Stimulated activated CD8-positive, alpha-beta memory T cell treated with anti-CD3 and anti-CD28 coated beads, Interleukin-15, amount 100 ng/mL, for 48 hours (primary cell): ENCODE results near the gene CCDC8.
"Not testable (repeated sequence)": the region's sequence is repeated elsewhere in the genome, so short reads cannot be mapped to it uniquely, and the experiment has no call there.

Source experiments
- DNase-seq, 2 donors: peaks; one replicate each; pipeline ENCODE4 v3.0.0-alpha.2; 2020; ENCODE audit warnings: low read depth in 2 of 2

Gene CCDC8

DNA sequence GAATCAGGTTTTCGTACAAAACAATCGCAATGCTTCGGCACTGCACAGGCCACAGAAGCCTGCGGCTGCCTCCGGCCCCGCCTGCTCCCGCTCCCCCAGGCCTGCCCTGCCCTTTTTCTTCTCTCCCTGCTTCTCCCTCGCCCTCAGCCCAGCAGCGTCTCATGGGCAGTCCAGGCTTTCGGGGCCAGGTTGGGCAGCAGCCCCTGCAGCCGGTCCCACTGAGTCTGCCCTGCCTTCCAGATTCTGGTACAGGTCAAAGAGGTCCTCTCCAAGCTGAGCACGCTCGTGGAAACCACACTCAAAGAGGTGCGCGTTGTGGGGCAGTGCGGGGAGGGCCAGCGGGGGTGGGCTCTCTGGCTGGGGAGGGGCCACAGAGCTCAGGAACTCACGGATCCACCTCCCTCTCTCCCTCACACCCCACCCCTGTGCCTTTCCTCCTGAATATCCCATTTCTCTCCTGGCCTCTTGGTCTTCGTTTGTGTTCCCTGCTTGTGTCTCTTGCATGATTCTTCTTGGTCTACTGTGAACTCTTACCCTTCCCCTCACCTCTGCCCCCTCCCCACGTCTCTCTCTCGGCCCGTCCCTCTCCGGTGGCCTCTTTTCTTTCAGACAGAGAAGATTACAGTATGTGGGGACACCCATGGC lies 30.1 kb downstream of the CCDC8 start:
- no peak for DNase-seq

DNA sequence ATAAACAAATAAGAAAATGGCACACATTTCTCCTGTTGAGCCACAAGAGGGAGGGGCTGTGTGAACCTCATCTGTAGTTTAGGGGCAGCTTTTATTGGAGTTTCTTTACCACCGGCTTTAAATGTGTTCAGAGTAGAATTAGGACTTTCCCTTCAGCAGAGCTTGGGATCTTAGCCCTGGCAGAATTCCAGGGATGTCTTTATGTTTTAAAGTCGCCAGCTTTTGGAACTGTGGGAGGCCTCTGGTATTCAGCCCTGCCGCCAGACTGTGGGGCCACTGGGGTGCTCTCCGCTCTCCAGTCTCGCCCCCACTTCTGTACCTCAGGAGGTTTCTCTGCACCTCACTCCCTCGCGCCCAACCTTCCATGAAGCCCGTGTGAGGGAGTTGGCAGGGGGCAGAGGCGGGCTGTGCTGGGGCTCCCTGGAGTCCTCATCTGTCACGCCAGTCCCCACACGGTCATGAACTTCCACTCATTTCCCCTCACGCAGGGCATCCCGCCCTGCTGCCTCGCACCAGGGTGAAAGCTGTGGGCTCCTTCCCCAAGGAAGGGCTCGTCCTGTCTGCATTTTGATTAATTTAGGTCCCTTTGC lies 31.5 kb downstream of the CCDC8 start:
- DNase-seq = no peak

DNA sequence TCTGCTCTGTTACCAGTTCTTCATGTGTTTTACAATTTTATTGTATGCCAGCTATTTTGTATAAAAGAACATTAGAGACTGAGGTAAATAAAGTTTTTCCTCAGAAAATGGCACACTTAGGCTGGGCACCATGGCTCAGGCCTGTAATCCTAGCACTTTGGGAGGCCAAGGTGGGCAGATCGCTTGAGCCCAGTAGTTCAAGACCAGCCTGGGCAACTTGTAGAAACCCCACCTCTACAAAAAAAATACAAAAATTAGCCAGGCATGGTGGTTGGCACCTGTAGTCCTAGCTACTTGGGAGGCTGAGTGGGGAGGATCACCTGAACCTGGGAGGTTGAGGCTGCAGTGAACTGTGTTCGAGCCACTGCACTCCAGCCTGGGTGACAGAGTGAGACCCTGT lies 32.0 kb downstream of the CCDC8 start:
- DNase-seq = no peak

DNA sequence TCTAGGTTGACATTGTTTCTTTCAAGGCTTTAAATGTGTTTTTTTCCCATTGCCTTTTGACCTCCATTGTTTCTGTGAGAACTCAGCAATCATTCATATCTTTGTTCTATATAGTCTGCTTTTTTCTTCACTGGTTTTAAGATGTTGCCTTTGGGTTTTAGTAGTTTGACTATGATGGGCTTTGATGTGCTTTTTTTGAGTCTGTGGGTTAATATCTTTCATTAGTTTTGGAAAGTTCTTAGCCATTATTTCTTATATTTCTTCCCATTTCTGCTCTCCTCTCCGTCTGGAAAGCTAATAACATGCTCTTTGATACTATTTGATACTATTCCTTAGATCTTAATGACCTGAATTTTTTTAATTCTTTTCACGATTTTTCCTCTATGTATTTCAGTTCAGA lies 32.7 kb downstream of the CCDC8 start:
- no peak for DNase-seq

DNA sequence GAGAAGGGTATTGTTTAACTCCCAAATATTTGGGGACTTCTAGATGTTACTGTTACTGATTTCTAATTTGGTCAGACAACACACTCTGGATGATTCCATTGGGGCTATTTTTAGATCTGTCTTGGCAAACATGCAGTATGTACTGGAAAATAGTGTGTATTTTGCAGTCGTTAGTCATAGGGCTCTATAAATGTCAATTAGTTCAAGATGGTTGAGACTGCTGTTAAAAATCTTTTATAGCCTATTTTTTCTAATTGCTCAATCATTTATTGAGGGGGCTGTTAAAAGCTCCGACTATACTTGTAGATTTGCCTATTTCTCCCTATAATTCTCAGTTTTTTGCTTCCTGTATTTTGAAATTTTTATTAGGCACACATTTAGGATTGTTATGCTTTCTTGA lies 35.1 kb downstream of the CCDC8 start:
- DNase-seq = no peak

DNA sequence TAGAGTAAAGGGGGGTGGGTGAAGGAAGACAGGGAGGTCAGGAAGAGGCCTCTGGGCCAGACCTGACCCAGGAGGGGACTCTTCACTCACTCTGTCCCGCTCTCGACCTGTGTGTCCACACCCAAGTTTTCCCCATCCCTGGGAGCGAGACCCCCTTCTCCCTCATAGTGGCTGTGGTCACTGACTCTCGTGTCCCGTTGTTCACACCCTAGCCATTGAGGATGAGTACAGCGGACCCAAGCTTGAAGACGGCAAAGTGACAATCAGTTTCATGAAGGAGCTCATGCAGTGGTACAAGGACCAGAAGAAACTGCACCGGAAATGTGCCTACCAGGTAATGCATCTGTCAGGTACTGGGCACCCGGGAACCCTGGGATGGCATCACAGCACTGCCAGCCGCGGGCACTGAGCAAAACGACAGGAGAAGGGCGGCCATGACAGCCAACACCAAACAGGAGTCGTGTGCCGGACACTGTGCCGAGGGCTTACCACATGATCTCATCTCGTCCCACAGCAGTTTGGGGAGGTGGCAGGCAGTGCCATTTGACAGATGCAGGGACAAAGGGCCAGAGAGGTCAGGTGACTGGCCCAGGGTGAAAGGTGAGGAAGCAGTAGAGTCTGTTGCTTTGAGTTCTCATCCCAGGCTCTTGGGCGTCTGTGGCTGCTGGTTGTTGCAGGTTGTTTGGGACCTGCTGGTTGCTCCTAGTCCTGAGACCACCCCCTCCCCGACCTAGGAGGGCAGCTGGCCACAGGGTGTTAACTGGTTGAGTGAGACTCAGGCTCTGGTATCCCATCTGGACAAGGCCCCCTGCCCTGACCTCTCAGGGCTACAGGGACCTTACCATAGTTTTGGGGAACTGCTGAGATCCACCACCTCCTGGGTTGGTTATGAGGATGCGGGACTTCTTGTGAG lies 36.9 kb downstream of the CCDC8 start:
- no peak for DNase-seq

DNA sequence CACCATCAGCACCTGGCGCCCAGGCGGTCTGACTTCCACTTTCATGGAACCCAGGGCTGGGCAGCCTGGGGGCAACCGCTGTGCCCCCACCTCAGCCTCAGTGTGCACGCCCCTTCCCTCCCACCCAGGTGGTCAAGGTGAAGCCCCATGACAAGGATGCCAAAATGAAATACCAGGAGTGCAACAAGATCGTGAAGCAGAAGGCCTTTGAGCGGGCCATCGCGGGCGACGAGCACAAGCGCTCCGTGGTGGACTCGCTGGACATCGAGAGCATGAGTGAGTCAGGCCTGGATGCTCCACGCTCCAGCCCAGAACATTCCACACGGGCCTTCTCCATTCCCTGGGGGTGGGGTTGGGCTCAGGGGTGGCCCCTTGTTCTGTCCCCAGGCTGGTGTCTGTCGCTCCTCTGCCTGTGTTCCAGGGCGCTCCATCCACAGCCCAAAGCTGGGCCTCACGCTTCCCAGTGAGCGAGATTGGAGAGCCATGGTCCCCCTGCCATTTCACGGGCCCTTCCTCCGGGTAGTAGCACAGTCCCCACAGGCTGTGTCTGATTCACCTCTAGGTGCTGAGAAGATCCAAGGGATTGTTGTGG lies 37.8 kb downstream of the CCDC8 start:
- not testable (repeated sequence) for DNase-seq

DNA sequence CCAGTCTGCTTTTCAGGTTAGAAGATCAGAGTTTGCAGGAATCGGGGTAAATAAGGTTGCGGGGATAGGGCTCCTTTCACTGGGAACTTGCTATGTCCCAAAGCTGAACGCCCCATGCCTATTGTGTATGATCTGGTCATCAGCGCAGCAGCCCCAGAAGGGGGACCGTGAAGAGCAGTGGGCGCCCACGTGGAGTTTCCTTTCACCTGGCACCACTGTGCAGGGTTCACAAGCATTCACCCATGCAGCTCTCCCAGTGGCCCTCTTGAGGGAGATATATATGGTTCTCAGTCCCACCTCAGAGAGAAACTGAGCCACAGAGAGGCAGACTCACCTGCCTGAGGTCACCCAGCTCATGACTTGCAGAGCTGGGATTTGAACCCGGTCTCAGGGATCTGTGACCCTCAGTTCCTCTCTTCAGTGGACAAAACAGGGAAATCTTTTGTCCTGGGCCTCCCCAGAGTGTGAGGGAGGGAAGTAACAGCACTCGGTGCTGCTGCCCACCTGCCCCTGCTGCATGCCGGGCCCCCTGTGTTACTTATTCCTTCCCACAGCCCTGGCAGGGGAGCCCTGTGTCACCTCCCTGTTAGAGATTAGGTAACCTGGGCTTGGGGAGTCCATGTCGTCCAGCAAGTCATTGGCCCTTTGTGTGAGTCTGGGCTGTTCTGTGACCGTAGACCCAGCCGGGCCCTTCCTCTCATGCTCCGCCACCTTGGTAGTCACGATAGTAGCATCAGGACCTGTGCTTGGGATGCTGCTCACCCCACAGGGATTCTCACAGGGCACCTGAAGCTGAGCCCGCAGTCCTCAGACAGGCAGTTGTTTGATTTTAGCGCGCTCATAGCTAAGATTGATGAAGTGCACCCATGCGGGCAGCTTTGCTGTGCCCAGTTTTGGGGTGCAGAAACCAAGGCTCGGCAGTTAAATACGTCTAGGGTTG lies 38.6 kb downstream of the CCDC8 start:
- no peak for DNase-seq

DNA sequence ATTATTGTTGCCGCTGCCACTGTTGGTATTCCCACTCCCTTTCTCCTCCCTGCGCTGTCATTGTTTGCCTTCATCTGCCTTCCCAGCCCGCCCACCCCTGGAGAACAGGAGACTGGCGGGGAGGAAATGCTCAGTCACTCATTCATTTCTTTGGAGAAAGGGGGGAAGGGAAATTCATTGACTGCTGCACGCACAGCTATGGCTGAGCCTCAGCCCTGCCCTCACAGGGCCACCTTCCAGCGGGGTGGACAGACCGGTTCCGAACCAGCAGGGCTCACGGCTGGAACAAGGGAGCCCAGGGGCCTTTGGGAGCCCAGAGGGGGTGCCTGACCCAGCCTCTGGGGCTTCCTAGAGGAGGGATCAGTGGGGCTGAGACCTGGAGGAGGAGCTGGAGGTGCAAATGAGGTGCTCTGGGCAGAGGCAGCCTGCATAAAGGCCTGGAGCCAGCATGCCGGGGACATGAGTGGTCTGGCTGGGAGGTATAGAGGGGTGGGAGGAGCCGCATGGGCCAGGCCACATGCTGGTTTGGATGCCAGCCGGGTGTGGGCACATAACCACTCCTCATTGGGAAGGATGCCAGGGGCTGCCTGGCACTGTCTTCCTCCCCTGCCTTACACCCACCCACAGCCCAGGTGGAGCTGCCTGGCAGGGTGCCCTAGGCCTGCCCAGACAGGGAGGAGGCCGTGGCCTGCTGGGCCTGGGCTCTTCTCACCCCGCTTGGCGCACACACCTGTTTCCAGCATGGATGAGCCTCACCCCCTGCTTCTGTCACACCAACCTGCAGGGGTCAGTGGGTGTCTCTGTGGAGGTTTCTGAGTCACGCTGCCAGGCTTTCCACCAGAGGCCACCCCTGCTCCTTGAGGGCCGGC lies 39.6 kb downstream of the CCDC8 start:
- no peak for DNase-seq

DNA sequence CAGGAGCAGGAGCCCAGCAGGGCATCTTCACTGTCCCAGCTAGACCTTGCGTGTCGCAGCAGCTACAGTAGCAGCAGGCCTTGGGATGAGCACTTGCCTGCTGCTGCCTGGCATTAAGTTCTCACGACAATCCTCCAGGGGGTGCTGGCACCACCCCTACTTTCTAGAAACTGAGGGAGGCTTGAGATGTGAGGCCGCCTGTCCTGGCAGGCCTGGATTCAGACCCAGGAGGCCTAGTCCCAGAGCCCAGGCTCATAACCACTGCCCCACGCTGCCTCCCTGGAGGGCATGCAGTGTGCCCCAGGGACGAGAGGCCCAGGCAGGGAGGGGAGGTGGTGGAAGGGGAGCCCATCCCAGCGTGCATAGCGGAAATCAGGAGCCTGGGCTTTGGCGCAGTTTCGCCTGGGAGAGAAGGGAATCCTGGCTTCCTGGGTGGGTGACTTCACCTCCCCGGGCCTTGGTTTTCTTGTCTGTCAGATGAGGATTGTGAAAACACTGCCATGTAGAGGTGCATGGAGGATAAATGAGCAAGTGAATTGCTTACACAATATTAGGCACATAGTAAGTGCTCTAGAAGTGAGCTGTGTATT lies 40.4 kb downstream of the CCDC8 start:
- DNase-seq = no peak

DNA sequence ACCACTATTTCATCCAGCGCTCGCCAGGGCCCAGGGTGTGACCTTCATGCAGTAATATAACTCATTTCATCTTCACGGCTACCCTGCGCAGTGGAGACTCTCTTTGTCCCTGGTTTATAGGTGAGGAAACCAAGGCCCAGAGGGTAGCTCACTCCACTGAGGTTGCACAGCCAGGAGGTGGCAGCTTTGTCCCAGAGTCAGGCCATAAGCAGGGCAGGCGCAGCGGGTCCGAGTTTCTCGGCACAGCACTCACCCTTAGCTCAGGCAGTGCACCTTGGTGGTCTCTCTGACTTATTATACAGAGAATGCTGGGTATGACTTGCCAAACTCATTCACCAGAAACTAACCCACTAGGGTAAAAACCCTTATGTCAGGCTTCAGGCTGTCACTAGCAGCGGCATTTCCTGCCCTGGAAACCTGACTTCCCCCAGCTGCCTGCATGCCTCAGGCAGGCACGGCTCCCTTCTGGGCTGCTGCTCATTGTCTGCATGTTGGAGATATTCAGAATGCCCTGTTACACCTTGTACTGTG lies 41.9 kb downstream of the CCDC8 start:
- no peak for DNase-seq

DNA sequence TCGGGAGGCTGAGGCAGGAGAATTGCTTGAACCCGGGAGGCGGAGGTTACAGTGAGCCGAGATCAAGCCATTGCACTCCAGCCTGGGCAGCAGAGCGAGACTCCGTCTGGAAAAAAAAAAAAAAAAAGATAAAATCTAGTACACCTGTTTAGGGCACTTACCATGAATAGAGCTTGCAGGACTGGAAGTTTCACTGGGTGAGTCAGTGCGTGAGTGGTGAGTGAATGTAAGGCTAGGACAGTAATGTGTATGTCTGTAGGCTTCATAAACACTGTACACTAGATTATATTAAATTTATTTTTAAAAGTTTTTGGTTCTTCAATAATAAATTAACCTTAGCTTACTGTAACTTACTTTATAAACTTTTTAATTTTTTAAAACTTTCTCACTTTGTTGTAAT lies 43.5 kb downstream of the CCDC8 start:
- no peak for DNase-seq

DNA sequence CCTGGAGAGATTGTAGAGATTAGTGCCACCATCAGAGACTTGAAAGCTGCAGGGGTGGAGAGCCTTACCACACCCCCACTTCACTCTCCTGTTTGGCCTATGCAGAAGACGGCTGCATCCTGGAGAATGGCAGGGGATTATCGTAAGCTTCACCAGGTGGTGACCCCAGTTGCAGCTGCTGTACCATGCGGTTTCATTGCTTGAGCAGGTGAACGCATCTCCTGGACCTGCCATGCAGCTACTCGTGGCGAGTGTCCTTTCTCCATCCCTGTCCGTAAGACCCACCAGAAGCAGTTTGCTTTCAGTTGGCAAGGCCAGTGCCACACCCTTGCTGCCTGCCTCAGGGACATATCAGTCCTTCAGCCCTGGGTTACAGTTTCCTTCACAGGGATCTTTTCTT lies 45.2 kb downstream of the CCDC8 start:
- no peak for DNase-seq

DNA sequence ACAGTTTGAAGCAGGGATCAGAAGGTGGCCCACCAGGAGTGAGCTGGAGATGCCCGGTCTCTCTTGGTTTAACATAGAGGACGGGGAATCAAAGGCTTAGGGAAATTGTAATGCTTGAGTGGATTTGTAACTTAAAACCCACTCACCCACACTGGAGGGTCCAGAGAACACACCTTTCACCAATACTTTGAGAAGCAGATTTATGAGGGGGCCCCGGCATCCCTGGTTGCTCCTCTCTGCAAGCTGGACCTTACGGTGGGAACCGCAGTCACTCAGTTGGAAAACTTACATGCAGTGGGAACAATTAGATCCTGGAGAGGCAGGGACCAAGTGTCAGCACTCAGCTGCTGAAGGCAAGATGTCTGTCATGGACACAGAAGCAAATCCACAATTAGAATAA lies 45.9 kb downstream of the CCDC8 start:
- no peak for DNase-seq

DNA sequence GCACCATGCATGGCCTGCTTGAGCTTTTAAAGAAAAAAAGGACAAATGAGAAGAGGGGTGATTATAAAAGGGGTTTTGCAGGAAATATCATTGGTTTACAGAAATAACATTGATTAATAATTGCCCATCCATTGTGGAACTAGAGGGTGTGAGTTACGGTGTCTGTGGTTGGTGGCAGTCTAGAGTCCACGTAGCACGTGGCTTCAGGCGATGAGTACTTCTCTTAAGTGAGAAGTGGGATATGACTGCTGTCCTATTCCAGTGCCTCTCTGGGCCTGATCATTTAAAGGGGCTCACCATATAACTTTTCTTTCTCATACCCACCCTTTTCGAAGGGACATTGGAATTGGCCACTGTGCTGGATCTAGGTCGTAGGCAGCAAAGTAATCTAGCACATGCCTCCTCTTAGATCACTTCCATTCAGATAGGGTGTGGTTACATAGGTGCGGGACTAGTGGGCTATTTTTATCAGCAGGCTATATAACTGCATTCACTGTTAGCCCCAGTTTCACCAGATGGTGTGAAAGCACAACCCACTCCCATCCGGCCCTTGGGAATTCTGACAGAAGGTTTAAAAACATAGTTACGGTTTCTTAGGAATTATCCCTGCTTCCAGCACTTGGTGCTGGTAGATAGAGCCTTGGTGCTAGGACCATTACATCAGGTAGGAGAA lies 46.6 kb downstream of the CCDC8 start:
- DNase-seq = no peak

DNA sequence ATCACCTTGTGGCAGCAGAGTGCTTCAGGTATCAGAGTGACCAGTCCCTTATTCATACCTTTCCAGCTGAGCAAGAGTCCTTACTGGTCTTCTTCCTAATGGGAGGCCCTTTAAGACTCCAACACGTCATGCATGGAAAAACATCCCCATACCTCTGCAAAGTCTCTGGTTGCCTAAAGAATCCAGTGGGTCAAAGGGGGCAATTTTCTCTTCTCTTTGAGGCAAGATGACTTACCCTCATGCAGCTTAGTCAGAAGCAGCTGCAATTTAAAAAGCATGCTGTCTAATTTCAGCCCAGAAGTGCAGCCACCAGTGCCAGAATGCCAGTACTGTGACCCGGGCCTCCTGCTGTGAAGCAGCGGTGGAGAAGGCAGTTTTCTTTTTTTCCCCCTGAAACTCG lies 47.8 kb downstream of the CCDC8 start:
- no peak for DNase-seq

DNA sequence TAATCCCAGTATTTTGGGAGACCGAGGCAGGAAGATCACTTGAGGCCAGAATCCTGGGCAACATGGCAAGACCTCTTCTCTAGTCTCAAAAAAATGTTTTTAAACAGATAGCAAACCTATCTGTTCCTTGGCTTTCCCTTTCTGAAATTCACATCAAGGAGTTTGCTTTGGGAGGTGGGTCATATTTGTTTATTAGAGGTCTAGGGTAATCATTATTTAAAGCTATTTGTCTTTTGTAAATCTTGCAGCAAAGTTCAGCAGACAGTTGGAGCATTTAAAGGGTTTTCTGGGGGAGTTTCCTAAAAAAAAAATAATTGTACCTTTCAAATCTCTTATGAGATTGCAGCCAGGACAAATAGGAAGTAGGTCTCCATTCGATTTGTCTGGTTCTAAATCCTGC lies 49.0 kb downstream of the CCDC8 start:
- DNase-seq = no peak

DNA sequence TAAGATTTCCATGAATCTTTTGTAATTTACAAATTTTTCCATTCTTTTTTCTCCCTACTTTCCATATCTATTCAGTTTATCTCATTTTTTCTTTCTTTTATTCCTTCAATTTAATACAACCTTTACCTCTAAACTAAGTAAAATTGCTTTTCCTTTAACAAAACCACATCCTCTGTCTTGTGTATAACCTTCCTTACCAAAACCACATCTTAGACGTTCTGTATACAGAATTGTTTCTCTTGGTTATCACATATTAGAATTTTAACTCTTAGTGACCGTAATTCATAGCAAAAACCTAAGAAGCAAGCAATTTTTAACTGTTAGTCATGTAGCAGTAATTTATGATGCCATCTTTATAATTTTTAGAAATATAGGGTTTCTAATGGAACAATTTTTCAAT lies 51.4 kb downstream of the CCDC8 start:
- DNase-seq = no peak
